H54 (cell line): ENCODE measurements around the gene GARNL3.

ENCODE experiments used
- DNase-seq: peaks from one replicate; pipeline ENCODE4 v3.0.0; 2011; ENCODE audit warnings: low spot score, mixed read lengths; ENCODE audit not compliant: insufficient read length
- FAIRE-seq: peaks from 3 replicates; lab custom pipeline; 2011; peaks lifted over from hg19 to GRCh38; lab: Jason Lieb, UNC
- POLR2A ChIP-seq: IDR thresholded peaks from 2 replicates; pipeline ENCODE4 v1.6.1; 2011; ENCODE audit warnings: low read depth, mild to moderate bottlenecking, low read length

The GARNL3 gene

DNA sequence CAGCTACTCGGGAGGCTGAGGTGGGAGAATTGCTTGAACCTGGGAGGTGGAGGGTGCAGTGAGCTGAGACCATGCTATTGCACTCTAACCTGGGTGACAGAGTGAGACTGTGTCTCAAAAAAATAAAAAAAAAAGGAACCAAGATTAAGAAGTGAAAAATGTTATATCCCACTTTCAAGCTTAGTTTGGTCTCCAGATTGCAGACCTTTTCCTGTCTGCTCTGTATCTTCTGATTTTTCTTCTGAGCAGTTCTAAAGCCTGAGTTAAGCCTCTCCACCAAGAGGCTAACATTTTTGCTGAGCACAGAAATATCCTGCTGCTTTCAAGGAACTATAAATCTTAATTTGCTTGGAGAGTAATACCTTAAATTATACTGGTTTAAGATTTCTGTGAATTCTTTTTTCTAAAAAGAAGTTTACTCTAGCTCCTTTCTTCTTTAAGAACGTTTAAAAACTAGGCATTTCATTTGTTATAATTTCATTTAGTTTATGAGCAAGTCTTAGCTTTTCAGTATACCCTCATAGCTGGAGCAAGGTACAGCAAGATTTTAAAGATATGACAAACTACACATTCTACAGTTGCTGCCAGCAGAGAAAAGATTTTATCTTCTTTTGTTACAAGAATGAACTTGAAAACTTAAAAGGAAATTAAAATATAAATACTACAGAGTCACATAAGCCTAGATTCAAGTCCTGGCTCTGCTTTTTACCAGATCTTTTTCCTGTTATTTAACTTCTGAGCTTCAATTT lies 55.0 kb downstream of the GARNL3 start:
- TF ChIP-seq POLR2A = no peak
- no peak for FAIRE-seq

DNA sequence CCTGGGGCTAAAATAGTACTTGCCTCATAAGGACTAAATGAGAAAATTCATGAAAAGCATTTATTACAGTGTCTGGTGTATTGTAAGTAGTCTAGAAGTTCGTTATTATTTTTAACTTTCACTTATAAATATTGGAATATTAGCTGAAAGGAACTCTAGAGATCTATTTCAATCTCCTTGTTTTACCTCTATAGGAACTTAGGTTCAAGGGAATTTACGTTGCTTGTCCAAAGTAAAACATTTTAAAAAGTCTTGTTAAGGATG lies 55.5 kb downstream of the GARNL3 start:
- DNase-seq (no peak), FAIRE-seq (no peak)
- no peak for TF ChIP-seq POLR2A

More for the DNA sequence above, 55.0 kb downstream of the GARNL3 start:
- no peak for DNase-seq

DNA sequence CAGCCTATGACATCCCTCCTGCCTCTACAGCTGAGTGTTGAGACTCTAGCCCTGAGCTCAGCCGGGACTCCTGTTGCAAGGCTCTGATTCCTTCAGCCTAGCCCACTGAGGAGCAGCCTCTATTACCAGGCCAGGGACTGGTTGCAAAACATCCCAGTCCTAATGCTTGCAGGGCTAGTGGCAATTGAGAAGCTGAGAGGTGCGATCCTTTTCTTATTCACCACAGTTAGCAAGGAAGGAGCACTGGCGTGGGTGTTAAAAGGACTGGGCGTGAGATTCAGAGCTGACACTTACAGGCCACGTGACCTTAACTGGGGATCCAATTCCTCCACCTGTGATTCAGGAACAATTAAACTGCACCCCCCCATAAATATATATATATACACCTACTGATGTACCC lies 58.8 kb downstream of the GARNL3 start:
- FAIRE-seq (no peak), DNase-seq (no peak)
- no peak for TF ChIP-seq POLR2A

DNA sequence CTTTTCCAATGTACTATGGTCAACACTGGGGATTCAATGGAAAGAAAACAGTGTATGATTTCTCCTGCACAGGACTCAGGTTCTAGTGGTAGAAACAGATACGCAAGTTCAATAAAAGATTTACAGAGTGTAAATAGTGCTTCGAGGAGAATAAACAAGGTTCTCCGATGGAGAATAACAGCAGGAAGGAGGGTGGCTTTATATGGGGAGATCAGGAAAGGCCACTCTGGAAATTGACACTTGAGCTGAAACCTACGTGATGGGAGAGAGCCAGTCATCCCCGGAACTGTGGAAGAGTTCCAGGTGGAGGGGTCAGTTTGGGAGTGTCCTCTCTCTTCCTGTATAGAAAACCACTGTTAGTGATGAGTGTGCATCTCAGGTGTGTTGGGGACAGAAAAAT lies 65.9 kb downstream of the GARNL3 start:
- DNase-seq (no peak), FAIRE-seq (no peak)
- no peak for TF ChIP-seq POLR2A

DNA sequence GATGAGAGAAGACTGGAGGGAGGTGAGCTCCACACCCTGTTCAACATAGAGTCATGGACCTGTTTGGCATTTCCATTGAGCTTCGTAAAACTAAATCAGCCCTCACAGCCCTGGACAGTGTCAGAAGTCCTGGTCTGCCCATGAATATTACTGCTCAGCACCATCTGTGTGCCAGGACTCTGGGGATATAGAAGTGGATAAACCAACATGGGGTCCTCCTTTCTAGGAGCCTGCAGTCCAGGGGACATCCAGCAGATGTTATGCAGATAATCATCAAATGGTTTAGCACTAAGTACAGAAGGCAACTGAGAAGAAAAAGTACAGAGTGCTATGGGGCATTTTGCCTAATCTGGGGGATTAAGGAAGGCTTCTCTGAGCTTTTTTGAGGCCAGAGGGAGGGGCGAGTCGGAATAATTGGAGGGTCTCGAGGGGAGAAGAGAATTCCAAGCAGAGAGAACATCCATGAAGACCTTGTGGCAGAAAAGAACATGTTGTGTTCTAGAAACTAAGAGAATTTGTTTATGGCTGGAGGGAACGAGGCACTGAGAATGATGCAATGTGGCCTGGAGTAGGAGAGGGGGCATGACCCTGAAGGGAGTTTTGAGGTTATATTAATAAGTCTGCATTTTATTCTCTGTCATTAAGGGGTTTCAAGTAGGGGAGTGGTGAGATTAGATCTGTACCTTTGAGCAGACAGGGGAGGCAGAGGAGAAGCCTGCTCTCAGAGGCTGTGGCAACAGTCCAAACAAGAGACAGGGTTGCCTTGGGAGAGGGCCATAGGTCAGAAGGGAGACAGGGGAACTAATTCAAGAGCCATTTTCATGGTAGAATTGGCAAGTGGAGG lies 68.9 kb downstream of the GARNL3 start:
- DNase-seq = no peak
- TF ChIP-seq POLR2A = no peak
- FAIRE-seq = no peak

DNA sequence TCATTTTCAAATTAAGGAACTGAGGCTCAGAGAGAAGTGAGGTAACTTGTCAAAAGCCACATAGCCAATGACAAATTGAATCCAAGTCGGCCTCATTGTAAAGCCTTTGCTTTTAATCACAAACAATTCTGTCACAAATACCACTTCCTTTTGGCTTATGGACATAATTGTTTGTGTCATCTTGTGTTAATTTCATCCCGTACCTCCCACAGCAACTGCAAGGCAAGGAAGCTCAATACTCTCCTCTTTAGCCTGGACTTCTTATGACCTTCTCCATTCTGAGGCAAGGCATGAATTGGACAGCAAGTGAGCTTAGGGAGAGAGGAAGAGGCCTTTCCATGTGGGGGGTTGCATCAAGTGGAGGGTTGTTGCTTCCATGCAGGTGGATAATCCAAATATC lies 70.2 kb downstream of the GARNL3 start:
- no peak for DNase-seq
- FAIRE-seq = no peak
- TF ChIP-seq POLR2A = no peak

DNA sequence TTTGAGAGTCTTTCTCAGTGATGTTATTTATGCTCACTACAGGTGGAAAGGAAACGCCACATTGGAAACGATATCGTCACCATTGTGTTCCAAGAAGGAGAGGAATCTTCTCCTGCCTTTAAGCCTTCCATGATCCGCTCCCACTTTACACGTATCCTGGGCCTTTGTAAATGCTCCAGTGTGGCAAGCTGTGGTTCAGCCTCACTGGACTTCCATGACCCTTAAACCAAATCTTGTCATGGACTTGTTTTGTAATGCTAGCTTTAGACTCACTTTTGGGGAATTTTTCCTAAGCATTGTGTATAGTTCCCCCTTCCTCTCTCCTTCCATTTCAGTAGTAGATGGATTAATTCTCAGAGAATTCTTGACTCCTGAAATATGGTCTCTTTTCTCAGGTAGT lies 71.5 kb downstream of the GARNL3 start:
- DNase-seq (no peak), FAIRE-seq (no peak)
- TF ChIP-seq POLR2A = no peak

DNA sequence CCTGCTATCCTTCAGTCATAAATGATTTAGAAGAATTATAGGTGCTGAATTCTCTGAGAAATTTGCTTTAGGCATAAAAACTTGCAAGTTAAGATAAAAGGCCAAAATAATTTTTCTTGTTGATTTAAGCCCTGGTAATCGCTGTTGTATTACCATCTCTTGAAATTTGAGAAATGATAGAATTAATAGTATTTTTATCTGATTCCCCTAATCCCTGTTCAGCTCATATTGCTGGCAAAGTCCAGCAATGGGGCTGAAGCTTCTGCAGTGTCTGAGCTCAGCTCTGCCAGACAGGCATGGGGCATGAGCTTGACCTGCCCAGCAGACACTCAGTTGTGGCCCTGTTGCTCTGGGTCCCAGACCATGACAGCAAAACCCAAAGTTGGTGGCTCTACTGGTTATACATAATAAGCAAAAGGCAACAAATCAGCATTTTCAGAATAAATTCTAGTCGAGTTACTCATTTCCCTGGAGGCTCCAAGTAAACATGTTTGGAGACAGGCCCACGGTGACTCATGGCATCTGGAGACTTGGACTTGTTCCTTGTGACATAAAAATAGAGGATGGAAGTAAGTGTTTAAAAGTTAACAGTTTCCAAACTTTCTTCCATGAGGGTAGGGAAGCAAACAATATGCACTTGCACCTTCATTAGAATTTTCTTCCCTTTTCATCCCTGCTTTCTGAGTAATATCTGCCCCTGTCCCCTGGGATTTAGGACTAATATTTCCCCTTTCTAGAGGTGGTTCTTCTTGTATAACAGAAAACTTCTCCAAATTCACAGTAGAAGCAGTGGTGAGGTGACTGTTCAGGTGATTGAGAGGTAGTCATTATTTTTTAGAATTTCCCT lies 72.2 kb downstream of the GARNL3 start:
- FAIRE-seq = peak; percentile 95
- no peak for TF ChIP-seq POLR2A
- DNase-seq = peak; percentile 77

DNA sequence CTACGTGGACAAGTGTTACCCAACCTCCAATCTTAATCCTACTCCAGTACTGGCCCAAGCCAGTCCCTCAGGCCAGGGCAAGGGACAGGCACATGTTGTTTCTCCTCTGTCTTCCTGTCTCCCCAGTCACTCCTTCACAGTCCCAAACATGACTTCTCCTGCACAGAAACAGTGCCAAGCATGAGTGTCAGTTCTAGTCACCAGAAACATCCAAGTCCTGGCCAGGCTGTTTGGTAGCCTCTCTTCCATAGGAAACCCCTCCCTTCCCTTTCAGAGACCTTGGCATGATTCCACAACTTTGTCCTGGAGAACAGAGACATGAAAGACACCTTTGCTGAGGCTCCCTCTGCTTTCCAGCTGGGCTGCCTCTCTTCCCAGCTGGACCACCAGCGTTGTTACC lies 76.1 kb downstream of the GARNL3 start:
- DNase-seq = no peak
- no peak for TF ChIP-seq POLR2A
- no peak for FAIRE-seq

DNA sequence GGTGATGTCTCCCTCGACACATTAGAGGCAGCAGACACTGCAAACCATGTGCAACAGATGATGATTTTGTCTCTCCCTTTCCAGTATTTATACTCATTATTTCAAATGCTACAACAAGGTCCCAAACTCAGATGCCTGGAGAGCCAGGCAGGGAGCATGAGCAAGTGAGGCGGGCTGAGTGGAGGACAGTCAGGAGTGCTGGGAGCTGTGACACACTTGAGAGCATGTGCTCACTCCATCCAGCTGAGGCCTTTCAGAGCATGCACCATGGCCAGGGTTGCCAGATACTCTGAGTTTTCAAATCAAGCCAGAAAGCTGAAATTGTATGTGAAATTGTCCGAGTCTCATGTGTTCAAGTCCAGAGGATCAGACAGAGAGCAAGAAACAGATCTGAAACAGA lies 76.6 kb downstream of the GARNL3 start:
- FAIRE-seq (no peak), DNase-seq (no peak)
- TF ChIP-seq POLR2A = no peak

DNA sequence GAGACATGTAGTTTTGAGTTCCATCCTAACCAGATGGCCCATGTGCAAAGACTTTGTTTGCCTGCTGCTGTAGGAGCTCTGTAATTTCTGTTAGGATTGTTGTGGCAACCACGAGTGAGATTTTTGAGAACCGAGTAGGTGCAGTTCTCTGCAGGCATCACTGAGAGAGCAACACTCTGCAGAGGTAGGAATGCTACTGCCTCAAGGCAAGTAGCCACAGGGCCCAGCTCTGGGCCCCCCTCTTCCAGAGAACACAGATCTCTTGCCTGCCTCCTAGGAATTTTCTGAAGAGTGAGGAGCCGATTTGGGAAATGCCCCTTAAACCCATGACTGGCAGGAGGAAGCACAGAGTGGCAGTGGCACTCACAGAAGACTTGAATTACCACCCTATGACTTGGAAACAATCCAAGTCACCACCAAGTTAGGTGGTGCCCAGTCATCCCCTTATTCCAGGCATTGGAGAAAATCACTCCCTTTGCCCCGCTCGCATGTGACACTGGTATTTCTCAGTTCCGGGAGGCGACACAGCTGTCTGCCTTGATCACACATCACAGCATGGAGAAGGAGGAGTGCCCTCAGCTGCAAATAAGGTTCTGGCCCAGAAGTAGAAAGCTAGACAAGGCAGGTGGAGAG lies 79.9 kb downstream of the GARNL3 start:
- peak; percentile 47 for DNase-seq
- TF ChIP-seq POLR2A = no peak
- FAIRE-seq = no peak

DNA sequence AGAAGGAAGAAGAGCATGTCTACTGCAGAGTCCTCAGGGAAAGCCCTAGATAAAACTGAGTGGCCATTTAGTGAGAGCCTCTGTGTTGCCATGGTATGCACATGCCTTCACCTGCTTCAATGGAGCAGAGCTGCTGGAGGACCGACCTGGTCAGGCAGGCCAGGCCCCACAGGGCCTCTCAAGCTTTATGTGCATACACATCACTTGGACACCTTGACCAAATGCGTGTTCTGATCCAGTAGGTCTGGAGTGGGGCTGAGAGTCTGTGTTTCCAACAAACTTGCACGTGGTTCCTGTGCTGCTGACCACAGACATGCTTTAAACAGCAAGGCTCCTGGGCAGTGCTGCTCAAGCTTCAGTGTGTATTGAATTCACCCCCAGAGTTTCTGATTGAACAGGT lies 81.0 kb downstream of the GARNL3 start:
- FAIRE-seq = no peak
- TF ChIP-seq POLR2A = no peak
- DNase-seq = no peak

DNA sequence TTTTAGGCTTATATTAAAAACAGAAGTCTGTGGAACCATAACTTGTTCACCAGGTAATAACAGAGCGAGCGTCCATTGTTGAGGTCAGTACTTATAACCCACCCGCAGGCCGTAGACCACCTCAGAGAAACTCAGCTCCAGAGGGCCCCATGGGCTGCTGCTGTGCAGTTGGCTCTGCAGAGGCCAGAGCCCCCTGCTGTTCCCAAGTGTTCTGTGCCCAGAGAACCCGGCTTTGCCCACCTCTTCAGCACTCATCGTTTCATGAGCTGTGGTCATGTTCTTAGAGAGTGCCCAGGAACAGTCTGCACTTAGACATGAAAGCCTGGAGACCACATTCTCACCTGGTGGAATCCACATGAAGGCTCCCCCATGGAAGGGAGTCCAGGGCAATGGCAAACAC lies 82.0 kb downstream of the GARNL3 start:
- FAIRE-seq = no peak
- no peak for TF ChIP-seq POLR2A
- no peak for DNase-seq
